ENCODE data around the gene SPTLC3.

DNA sequence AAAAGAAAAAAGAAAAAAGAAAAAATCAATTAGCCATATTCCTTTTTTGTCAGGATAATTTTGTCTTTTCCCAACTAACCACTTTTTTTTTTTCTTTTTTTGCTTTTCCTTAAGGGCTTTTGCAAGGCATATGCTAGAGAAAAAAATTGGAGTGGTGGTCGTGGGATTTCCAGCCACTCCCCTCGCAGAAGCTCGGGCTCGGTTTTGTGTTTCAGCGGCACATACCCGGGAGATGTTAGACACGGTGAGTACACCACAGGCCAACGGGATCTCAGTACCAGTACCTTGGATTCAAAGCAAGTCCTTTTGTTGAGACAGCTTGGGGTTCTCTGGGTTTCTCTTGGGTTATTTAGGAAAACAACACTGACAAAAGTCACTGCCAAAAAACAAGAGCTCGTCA, 151.1 kb downstream of the SPTLC3 start:
- no peak for TF ChIP-seq POLR2A (IDR thresholded peaks at IDR 0.05; ENCODE audit: low read depth, low read length)
- no peak for TF ChIP-seq SPI1 (IDR thresholded peaks at IDR 0.05; ENCODE audit: low read depth, low read length)
- no peak for TF ChIP-seq POLR2AphosphoS5 (IDR thresholded peaks at IDR 0.05; ENCODE audit: low read depth, low read length)
- TF ChIP-seq PAX5 (IDR thresholded peaks at IDR 0.05; ENCODE audit: insufficient read depth, low read length, severe bottlenecking): no peak
- no peak for TF ChIP-seq TAF1 (IDR thresholded peaks at IDR 0.05; ENCODE audit: low read depth, low read length)
